GM12873 (cell line): ENCODE results near the gene RBKS.

Experiments
- CTCF ChIP-seq: IDR thresholded peaks from 2 replicates; pipeline ENCODE4 v1.5.1; 2012; ENCODE audit warnings: low read depth, mild to moderate bottlenecking, moderate library complexity, low read length, control low read depth; ENCODE audit not compliant: insufficient read depth; ENCODE audit errors: missing control alignments

RBKS gene

DNA sequence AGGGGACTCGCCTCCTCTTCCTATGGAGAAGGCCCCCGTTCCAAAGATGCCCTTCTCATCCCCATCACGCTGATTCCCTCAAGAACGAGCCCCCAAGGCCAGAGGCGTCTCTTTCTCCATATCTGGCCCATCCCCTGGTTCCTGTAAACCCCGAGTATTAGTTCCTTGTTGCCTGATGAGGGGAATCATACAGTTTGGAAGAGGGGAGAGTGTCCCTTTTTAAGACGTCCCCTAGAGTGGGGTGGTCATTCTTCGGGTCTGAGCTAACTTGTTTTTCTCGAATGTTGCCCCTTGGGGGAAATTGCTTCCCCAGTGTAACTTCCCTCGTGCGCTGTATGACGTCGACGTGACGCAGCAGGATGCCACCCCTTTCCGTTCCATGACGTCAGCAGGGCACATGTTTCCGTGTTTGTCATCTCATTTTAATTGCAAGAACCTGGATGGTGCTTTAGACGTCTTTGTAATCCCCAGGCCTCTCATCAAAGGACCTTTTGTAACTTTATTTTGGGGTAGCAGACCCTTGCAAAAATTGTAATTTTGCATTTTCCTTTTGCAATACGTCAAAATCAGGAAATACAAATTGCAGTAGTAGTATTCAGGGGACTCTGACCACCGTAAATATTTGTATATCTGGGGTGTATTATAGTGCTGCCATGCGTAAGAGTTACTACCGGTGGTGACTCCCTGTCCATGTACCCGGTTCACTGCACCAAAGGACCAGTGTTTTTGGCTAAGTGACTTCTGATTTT, 911 bp upstream of the RBKS start:
- no peak for TF ChIP-seq CTCF

GRCh38 chr2:27889774-27890145, 427 bp downstream of the RBKS start:
- no peak for TF ChIP-seq CTCF

DNA sequence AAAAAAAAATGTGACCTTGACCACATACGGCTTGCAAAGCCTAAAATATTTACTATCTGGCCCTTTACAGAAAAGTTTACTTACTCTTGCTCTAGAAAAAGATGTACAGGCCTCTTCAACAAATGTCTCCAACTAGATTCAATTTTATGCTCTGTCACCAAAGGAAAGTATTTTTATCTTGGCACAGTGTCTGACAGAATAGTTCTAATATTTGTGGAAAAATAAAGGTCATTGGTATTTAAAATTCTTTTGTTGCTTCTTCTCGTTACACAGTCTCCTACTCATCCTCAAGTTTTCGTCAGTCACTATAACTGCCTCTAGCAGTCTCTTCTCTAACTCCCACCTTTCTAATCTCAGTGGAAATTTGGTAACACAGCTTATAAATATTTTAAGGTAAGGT, 1.4 kb downstream of the RBKS start:
- TF ChIP-seq CTCF: no peak

DNA sequence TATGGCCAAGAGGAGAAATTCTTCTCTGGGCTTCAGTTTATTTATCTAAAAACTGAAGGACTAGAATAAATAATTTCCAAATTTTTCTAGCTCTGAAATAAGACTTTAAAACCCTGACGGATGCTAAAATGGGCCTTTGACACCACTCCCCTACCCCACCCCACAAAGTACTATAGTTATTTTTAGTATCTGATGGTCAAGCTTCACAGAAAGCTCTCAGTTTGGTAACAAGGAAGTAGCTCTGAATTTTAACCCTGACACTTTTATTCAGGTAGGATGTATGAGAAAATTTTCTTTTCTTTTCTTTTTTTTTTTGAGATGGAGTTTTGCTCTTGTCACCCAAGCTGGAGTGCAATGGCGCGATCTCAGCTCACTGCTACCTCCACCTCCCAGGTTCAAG, 2.4 kb downstream of the RBKS start:
- TF ChIP-seq CTCF: no peak

GRCh38 chr2:27887111-27887510, 3.1 kb downstream of the RBKS start:
- TF ChIP-seq CTCF: no peak

DNA sequence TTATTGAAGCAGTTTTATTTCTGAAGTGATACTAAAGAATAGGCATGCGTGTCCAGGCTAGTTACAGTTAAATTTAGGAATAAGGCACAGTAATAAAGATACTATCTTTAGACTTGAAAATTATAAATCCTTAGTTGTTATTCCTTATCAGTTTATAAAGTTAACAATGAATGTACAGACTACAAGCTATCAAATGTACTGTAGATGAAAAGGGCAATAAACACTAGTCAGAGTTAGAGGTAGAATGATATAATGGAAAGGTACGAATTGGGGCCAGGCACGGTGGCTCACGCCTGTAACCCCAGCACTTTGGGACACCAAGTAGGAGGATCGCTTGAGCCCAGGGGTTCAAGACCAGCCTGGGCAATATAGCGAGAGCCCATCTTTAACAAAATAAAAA, 3.9 kb downstream of the RBKS start:
- no peak for TF ChIP-seq CTCF

DNA sequence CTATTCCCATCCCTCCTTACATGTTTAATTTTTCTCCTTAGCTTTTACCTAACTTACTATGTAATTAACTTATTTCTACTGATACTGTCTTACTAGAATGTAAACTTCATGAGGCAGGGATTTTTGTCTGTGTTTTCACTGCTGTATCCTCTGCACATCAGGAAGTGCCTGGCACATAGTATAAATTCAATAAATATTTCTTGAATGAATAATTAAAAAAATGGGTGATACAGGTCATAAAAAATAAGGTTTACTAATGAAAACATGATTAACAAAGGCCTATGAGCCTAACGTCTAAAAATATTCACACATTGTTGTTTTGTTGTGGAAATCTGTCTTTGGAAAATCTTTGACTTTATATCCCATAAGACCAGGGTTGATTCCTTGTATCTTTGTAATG, 4.5 kb downstream of the RBKS start:
- TF ChIP-seq CTCF: no peak
